Activated CD4-positive, alpha-beta T cell treated with anti-CD3 and anti-CD28 coated beads, Interleukin-2, amount 50 U/mL, for 1 hour (primary cell): ENCODE measurements around the gene FBXO27.

Experiments used
- DNase-seq: peaks from one replicate; pipeline ENCODE4 v3.0.0-alpha.2; 2020

The FBXO27 gene

DNA sequence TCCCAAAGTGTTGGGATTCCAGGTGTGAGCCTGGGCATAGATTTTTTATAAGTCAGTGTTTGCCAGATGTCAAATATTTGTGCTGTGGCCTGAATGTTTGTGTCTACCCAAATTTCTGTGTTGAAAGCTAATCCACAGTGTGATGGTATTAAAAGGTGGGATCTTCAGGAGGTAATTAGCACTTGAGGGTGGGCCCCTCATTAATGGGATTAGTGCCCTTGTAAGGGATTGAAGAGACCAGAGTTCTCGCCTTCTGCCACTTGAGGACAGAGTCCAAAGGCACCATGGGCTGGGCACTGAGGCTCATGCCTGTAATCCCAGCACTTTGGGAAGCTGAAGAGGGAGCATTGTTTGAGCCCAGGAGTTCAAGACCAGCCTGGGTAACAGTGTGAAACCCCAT lies 47.1 kb downstream of the FBXO27 start:
- DNase-seq: no peak

DNA sequence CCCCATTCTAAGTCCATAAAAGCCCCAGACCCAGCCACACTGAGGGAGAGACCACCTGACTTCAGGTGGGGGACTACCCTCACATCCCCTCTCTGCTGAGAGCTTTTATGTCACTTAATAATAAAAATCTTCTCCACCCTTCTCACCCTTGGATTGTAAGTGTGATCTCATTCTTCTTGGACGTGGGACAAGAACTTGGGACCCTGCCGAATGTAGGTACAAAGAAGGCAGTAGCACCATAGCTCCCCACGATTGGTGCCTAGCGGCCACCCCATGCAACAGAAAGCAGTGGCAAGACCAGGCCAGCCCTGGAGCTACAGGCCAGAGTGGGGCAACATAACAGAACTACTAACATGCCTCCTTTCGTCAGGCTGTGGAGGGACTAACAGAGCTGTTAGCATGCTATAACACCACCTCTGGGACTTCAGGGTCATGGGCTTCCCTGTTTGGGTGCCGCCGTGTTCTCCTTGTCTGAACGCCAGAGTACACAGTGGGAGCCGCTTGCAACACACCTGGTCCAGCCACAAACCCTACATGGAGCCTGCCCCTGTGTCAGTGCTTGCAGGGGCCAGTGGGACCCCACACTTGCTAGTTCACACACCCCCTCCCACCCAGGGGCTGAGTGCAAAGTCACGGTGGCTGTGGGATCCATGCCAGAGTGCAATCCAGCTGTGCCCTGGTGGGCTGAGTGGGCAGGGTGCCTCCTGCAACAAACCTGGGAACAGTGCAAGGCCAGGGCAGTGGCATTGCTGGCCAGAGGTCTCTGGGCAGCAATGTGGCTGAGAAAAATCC lies 51.6 kb downstream of the FBXO27 start:
- DNase-seq: no peak

DNA sequence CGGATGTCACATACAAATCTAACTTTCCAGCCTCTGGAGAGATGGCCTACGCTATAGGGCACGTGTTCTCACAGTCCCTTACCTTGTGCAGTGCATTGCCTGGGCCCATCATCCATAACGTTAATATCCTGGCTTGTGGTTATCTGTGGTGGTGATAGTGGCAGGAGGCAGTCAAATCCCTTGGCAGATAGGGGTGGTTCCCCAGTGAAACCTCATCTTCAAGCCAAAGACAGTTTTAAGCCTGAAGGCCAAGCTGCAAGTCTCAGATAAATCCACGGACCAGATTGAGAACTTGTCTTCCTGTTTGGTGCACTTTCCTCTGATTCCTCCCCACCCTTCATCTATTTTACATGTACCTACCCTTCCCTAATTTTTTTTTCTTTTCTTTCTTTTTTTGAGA lies 52.5 kb downstream of the FBXO27 start:
- DNase-seq: no peak

DNA sequence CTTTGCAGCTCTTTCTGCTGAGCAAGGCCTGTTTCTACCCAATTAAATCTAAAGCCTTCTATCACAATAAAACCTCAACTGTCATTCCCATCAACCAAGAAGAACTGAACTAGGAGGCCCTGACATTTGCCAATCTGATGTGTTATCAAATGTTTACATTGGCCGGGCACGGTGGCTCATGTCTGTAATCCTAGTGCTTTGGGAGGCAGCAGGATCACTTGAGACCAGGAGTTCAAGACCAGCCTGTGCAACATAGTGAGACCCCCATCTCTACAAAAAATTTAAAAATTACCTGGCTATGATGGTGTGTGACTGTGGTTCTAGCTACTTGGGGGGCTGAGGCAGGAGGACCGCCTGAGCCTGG lies 54.0 kb downstream of the FBXO27 start:
- DNase-seq: no peak

DNA sequence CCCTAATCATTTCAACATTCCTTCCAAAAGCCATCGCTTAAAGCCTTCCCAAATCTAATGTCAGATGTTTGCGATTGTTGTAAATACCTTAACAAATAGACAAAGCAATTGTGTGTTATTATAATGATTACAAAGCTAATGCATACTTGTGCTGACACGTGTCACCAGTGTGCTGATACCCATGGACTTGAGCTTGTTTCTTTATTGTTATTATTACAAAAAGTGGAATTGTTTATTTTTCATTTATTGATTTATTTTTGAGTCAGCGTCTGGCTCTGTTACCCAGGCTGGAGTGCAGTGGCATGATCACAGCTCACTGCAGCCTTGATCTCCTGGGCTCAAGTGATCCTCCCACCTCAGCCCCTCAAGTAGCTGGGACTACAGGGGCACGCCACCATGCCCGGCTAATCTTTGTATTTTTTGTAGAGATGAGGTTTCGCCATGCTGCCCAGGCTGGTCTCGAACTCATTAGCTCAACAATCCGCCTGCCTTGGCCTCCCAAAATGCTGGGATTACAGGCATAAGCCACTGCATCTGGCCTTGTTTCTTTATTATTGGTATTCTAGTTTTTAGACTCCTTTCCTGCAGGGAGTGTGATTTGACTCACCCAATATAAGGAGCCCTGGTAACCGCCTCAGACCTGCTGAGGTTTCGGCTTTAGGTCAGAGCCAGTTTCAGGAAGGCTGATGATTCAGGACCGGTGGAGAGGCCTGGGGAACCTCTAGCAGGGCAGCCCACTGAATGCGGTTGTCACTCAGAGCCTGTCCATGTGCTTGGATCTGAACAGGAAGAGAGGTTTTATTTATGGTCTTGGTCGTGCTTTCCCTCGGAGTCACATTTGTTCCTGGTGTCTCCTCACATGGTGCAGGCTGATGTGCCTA lies 54.7 kb downstream of the FBXO27 start:
- no peak for DNase-seq

DNA sequence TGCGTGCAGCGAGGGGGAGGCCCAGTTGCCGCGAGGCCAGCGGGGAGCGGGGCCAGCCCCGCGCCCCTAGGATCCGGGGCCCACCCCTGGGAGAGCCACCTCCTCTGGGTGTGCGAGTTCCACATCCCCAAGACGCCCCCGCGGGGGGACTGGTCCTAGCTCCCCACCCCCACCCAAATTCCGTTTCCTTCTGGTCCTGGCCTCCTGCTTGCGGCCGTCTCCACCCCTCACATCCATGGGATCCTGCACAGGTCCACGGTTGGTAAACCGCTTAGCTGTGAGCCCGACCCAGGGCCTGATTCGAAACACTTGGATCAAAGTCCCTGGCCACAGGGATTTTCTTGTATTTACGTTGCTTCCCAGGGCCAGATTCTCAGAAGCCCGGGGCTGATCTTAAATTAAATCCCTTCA lies 56.5 kb downstream of the FBXO27 start:
- no peak for DNase-seq

DNA sequence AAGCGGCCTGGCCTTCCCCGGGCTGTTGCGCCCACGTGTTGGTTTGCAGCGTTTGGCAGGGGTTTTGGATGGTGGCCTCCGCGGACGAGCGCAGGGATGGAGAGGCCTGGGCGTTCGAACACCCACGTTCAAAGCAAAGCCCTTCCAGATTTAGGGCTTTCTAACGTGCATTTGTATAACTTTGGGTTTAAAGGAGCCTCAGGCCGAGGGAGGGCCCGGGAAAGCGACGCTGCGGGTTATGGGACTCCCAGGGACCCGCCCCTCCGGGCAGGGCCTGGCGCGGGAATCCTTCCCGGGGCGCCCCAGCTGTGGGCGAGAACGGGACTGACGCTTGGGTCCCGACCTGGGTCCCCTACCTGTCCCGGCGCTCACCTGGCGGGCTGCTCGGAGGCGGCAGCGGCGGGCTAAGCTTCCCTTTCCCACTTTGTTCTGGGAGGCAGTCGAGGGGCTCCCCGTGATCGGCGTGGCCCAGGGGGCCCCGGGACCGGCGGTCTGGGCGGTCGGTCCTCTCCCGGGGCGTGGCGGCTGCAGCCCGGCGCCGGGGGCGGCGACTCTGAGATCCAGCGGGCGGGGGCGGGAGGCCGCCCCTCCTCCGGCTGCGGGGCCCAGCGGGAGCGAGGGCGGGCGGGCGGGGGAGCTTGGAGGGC lies 57.0 kb downstream of the FBXO27 start, which contains the start of gene FBXO17:
Gene FBXO17, minus strand, starts transcription at position 529 of the 647 bp plus-strand sequence. CDS start 25,423 bp downstream, outside the sequence.
- DNase-seq: no peak

DNA sequence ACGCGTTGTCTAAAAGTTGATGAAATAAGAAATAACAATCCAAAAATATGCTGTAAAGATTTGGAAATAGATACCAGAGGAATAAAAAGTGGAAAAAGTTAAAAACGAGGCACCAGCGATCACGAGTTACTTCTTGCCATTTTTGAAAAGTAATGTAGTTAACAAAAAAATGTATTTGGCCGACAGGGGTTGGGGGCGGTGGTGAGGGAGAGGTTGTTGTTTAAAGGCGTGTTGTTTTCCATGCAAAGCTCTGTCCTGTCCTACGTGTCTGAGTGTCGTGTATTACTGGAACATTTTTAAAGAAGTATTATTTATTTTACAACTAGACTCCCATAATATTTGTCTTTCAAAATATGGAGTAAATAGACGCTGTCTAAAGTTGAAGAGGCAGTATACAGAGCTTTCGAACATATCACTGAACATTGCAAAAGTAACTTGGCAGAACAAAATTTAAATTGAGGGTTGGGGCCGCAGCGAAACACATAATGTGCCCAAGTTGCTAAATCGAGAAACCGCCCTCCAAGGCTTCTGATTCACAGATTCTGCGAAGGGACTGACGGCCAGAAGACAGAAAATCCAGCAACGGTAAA lies 57.6 kb downstream of the FBXO27 start:
- no peak for DNase-seq
